Left ventricle myocardium superior (tissue), 1 donor: Measurements from ENCODE around the gene GPRC5B. TPM values are rescaled to one million over a fixed set of nuclear protein-coding genes. Genes with fewer than 3 reads are reported as not detected.

ENCODE experiments used
- ATAC-seq: fragments of 200-7000 bp; cut with Tn5 transposase; one replicate; pipeline ENCODE4 v1.9.1; 2020; ENCODE audit warnings: mild to moderate bottlenecking, moderate library complexity
- DNase-seq: peaks from one replicate; pipeline ENCODE4 v3.0.0-alpha.2; 2020
- intact Hi-C: fragments of 100-400 bp; cut with micrococcal nuclease; formaldehyde crosslinking; loops from one replicate; pipeline ENCODE4 v1.11.0; 2022
- total RNA-seq: library from RNA; stranded (reverse); fragmentation: NEBNext Ultra II Directional; extraction: Animal tissue kit (Norgen Biotek cat#: 25700); gene quantifications from one replicate; pipeline ENCODE4 v1.2.1, GENCODE V29; 2021
- donor health status: DM: no; HTN: yes; CAD: no; lungs with severe emphysema.

The GPRC5B gene
- total RNA-seq, 1 donor from 2014 or later = 103 TPM

DNA sequence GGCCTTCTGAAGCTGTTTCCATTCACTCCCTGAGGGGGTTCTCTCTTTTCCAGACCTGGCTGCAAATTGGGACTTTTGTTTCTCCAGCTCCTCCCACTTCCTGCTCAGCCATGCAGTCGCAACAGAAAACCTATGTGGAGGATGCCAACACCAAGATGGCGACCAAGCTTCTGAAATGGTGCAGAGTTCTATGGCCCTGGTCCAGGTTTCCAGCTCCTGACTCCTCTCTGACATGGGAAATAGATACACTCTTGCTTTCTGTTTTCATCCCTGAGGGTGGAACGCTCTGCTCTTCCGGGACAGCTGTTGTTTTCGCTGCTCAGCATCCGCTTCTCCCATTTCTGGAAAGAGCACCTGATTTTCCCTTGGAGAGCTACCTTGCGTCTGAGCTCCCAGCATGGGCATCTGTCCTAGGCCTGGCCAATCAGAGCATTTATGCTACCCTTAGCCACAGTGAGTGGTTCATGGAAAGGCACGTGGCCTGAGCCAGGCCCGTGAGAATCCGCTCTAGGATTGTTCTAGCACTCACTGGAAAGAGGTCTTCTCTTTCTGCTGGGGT, 8.1 kb downstream of the GPRC5B start:
- ATAC-seq = peak; percentile 34

DNA sequence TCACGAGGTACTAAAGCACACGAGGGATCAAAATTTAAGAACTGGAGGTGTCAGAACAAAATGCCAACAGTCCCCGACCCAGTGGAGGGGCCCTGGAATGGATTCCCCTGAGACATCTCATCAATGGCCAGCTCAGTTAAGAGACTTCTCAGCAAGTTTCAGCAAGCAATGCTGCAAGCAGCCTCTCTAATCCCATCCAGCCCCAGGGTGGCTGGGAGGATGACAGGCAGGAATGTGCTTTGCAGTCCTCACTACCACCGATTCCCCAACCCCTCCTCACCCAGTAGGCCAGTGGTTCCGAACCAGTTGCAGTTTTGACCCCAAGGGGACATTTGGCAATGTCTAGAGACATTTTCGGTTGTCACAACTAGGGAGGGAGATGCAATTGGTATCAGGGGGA, 8.7 kb downstream of the GPRC5B start:
- ATAC-seq (no peak), DNase-seq (no peak)
- intact Hi-C loops = no loop called here

More for the DNA sequence above, 8.1 kb downstream of the GPRC5B start:
- intact Hi-C loops = no loop called here
- no peak for DNase-seq

DNA sequence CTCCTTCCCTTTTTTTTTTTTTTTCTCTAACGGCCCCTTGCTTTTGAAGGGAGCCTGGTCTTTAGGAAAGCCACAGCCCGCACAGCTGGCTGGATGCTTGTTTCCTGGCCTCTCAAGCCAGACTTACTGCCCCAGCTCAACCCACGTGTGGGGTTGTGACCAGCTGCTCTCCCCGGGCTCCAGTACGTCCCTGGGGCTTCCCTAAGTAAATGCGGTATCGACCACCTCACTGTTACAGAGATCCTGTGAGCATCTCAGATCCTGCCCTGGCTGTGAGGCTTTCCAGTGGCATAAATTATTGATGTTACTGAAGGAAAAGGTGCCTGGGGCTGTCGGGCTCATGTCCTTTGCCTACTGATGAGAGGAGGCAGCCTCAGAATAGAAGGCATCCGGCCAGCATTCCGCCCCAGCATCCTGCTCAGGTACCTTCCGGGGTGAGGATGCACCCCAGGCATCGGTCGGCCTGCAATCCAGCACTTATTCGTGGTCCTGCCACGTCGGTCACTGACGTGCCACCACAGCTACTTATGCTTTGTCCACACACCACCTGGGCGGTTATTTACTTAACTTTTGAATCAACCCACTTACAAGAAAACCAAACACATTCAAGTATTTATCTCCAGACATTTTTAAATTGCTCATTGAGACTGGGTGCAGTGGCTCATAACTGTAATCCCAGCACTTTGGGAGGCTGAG, 9.6 kb downstream of the GPRC5B start:
- intact Hi-C loops = no loop called here
- DNase-seq (no peak), ATAC-seq (no peak)

DNA sequence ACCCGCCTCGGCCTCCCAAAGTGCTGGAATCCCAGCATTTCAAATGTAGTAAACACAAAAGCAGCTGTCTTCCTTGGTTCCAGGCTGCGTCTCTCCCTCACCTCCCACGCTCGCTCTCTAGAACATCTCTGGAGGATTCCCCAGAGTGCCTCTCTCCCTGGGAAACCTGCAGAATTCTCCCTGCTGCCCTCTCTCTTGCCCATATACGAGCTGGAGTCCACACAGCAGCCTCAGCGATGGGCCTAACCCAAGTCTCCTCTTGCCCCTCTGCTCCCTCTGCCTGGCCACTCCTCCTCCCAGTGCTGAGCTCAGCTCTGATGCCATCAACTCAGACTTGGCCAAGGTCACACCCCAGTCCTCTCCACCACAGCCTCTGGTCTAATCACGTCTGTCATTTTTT, 10.6 kb downstream of the GPRC5B start:
- ATAC-seq = peak; percentile 66
- intact Hi-C loops = no loop called here
- no peak for DNase-seq

DNA sequence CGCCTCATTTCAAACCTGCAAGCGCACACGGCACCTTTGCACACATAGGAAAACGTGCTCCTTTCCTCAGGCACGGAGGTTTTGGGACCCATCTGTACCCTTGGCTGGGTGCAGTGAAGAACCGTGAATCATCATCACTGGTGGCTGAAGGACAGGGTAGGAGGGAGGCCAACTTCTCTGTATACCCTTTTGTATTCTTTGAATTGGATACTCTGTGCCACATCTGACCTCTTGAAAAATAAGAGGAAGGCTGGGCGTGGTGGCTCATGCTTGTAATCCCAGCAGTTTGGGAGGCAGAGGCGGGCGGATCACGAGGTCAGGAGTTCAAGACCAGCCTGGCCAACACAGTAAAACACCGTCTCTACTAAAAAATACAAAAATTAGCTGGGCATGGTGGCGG, 11.7 kb downstream of the GPRC5B start:
- no peak for ATAC-seq
- intact Hi-C loops = no loop called here
- no peak for DNase-seq

DNA sequence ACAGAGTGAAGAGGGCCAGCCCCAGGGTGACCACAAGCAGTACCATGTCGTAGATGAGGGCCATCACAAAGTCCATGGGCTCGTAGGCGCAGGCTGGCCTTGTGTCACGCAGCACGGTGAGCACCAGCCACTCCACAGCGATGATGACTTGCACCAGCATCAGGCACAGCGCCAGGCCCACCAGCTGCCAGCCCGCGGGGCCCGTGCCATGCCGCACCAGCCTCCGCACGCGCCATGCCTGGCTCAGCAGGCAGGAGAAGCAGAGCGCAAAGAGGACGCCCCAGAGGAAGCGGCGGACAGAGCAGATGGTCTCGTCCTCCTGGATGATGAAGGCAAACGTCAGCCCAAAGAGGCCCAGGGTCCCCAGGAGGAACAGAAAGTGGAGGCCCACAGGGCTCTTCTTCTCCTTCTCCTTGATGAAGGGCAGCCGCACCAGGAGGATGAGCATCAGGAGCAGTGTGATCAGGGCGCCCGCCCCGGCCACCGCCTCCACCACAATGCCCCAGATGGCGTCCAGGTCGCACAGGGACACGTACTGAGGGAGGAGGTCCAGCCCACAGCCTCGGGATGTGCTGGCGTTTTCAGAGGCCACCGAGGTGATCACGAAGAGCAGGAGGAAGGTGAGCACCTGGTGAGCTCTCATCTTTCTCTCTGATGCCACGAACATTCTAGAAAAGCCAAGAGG, 12.3 kb downstream of the GPRC5B start:
- ATAC-seq (no peak), DNase-seq (no peak)
- intact Hi-C loops = no loop called here

DNA sequence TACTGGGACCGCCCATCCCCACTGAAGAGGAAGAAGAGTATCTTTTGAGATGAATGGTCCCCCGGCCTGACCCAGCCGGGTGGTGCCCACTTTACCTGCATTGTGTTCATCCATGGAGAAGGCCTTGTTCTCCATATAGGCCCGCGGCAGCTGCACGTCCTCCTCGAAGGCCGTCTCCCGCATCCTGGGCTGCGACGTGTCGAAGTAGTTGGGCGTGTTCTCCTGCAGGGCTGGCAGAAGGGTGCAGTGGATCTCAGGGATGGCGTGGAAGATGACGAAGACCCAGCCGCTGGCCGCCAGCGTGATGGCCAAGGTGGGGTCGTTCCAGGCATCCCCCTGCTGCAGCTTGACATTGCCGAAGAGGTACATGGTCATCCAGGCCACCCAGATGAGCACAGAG, 12.9 kb downstream of the GPRC5B start:
- DNase-seq (no peak), ATAC-seq (no peak)
- intact Hi-C loops = no loop called here

DNA sequence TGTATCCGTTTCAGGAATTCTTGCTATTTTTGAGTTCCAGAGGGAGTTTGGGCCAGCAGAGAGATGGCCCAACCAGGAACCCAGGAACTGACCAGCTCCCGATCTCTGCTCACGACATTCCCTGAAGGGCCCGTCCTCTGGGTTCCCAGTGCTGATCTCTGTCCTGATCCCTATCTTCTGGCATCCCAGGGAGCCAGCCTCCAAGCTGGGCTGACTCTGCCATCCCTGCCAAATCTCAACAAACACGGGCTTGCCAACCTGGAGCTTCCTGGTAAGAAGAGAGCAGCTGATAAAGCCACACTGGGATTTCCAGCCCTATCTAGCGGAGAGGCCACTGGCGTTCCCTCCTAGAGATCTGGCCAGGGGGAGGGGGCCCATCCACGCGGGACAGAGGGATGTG, 16.2 kb downstream of the GPRC5B start:
- intact Hi-C loops = loop anchor here (10.0 kb wide), 1 partner anchor 54 kb away; no protein-coding TSS in a partner anchor
- DNase-seq = no peak
- ATAC-seq = peak; percentile 5

DNA sequence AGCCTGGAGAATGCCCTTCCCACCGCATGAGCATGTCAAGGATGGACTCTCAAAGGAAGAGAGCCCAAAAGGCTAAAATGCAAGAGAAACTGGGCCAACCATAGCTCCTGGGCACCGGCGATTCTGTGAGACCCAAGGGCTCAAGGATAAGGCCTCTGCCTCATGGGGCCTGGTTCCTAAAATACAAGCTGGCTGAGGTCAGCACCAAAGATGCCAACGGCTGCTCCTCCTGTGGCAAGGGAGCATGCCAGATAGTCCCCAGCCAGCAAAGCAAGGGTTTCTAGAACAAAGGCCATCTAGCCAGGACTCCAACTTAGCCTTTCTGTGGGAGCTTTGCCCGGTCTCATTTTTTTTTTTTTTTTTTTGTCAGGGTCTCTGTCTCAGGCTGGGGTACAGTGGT, 20.1 kb downstream of the GPRC5B start:
- ATAC-seq (peak; percentile 88), DNase-seq (peak; percentile 56)
- intact Hi-C loops = loop anchor here (10.0 kb wide), 1 partner anchor 50 kb away; no protein-coding TSS in a partner anchor

DNA sequence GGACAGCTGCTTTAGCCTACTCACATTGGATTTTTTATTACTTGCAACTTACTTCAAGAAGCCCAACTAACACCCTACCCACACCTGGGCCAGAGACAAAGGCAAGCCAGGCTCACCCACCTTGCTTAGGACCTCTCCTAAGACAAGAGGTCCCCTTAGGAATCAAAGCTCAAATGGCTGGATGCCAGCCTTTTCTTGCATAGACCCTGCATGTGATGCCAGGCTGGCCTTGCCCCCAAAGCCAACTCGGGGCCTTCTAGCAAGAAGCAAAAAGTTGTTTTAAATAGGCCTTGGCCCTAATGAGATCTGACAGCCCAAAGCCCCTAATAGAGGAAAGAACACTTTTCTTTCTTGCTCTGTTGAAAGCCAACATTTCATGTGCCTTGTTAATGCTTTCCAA, 20.7 kb downstream of the GPRC5B start:
- ATAC-seq (no peak), DNase-seq (no peak)
- intact Hi-C loops = loop anchor here (10.0 kb wide), 1 partner anchor 49 kb away; no protein-coding TSS in a partner anchor

DNA sequence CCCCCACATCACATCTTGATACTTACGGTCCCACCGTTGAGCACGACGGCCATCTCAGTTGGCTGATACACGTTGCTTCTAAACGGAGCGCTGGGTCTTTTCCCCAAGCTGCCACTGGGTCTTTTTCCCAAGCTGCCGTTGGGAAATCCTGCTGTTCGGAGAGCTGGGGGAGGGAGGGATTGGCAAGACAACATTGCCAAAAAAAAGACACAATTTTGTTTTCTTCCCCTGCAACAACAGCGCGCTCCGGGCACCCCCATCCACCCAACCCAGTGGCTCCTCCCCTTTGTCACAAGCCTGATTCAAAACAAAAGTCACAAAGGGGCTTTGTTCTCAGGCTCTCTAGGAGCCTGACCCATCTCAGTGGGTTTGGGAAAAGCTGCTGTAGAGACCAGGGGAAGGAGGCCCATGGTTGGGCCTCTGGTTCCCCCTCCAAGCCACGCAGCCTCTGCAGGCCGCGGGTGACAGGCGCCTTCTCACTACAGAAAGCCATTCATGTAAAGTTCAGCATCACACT, 22.8 kb downstream of the GPRC5B start:
- intact Hi-C loops = loop anchor here (10.0 kb wide), 1 partner anchor 47 kb away; no protein-coding TSS in a partner anchor
- ATAC-seq (peak; percentile 24), DNase-seq (no peak)

DNA sequence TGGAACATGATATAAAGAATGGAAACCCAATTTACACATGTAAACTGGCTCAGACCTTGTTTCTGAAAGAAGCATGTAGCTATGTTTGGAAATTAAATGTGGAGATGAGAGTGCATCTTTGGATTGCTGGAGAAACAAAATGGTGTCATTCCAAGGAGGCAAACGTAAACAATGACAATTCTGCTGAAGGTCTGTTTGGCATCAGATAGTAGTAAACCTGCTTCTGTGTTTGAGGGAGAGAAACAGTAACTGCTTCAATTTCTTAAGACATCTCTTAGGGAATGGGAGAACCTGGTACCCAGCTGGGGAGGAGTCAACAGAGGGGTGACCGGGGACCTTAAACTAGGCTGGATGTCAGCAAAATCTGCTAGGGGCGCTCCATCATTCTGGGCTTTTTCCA, 23.5 kb downstream of the GPRC5B start:
- intact Hi-C loops = loop anchor here (10.0 kb wide), 1 partner anchor 46 kb away; no protein-coding TSS in a partner anchor
- DNase-seq (no peak), ATAC-seq (no peak)

DNA sequence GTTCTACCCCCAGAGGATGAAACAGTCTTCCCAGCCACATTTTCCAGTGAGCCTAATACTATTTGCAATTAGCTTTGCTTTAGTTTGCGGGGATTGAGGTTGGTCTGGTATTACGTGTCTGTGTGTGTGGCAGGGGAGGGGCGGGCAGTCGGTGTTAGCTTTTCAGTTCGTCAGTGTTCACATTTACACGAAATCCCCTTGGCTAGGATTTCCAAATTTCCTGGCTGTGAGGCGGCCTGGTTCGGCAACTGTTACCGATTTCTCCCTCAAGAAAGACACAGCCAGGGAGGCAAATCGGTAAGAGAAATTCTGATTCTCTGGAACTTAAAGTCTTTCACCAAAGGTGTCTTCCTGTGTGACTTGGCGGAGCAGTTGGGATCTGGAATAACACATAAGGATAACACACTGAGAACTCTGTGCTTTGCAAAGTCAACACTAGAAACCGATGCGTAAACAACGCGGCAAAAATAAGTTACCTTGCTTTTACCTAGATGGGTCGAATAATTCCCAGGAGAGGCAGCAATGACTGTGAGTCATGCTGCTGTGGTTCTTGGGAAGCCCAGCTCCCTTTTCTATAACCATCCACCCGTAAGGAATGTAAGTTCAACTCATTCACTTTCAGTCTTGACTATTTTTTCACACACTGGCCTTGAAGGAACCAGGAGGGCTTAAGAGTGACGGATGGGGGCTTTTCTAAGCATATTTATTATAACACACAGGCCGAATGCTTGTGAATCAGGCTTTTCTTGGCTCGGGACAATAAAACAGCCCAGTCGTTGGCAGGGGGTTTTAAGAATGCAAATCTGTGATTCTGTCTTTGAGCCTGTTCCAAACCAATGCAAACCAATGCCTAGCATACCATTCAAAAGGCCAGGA, 24.2 kb downstream of the GPRC5B start:
- DNase-seq = no peak
- ATAC-seq = no peak
- intact Hi-C loops = loop anchor here (10.0 kb wide), 1 partner anchor 46 kb away; no protein-coding TSS in a partner anchor

DNA sequence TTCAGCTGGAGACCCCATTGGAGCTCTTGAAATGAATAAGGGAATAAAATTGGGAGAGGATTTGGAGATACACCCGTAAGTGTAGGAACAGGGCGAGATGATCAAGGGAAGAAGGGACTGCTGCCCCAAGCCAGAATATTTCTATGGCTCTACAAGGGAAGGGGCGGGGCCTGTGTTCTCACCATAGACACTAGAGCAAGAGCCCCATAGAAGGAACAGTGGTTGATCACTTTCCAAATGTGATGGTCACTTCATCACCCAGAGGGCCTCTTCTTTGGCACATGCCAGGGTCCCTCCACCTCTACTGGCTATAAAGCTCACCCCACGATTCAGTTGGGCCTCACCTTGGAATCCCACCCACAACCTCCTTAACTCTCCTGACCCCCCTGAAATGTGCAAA, 25.0 kb downstream of the GPRC5B start:
- DNase-seq (no peak), ATAC-seq (no peak)
- intact Hi-C loops = loop anchor here (10.0 kb wide), 1 partner anchor 45 kb away; no protein-coding TSS in a partner anchor

DNA sequence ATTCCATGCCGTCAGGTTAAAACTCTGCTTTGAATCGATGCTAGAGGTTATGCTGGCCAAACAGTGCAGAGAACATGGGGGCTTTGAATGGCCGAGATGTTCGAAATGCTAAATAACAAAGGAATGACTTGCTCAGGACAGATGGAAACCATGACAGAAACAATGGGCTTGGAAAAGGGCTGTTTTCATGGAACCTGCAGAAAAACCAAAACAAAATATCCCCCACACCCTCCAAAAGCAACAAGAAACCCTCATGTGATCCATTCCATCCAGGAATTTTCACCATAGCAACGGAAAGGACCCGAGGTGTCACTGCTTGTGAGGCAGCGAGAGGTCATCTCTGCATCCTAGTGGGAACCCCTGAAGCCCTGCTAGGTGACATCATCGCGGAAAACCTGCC, 25.5 kb downstream of the GPRC5B start:
- ATAC-seq (no peak), DNase-seq (no peak)
- intact Hi-C loops = no loop called here

DNA sequence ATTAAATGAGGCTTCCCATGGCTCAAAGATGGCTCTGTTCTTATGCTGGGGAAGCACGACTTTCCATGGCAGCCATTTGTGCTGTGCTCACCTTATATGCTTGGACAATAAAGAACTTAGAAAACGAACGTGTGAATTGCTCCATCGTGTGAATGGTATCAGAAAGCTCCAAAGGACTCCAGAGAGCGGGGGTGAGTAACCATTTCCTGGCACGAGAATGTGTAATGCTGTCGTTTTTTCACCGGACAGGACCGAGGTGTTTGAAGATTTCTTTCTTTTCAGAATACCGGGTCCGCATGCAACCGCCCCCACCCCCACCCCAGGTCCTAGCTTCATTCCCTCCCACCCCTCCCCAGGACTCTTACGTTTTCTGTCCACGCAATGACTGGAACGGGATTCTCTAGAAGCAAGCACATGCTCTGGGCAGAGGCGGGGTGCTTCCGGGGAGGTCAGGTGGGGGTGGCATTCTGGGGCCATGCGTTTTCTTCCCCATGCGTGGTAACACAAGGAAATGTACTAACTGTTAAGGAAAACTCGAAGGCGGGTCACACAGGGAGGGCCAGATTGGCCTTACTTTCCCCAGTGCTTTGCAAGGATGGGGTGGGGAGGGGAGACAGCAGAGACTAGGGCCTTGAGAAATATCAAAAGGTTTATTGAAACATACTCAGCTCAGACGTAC, 26.2 kb downstream of the GPRC5B start:
- intact Hi-C loops = no loop called here
- DNase-seq (no peak), ATAC-seq (no peak)

DNA sequence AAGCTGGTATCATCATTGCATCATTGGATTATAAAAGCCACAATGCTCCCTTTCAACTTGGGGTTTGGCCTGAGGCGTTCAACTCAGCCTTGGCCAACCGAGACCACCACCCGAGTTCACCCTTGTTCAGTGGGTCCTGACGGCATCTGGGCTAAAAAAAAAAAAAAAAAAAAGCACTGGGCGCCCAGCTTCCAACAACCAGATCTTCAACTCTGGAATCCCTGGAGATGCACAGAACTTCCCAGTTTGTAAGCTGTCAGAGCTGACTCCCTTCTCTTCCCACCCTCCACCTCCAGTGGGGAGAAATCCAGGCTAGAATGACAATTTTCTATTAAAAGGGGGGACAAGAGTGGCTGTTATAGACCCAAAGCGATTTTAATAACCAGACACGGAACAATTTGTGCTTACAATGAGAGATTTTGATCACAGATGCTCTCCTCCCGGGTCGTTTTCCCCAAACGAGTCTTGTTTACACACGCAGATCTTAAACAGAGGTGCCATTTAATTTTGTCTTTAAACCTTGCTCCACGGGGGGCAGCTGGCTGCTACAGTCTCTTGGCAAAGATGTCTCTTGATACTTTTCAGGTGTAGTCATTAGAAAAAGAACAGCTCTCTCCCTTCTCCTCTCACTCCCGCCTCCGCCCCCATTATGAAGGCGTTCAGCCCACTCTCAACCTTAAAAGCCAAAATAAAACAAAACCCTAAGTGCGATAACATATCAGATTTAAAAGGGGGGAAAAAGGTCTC, 26.9 kb downstream of the GPRC5B start:
- no peak for ATAC-seq
- intact Hi-C loops = no loop called here
- no peak for DNase-seq

DNA sequence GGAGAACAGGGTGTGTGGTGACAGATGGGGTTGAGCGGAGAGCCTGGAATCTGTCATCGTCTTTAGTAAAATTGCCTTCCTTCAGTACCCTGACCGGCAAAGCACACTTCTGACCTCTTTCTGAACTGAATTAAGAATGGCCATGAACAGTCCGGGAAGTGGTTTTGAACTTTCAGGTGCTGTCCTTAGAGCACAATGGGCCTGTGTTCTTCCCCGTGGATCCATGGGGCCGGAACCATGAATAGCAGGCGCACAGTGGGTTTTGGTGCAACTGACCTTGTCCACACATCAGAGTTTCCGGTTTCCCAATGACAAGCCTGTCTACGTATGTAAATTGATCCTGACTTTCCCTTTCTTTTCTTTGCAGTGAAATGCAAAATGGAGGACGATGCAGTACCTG, 28.5 kb downstream of the GPRC5B start:
- no peak for ATAC-seq
- DNase-seq = no peak
- intact Hi-C loops = no loop called here
